ENCODE results near the gene MROH2A. TPM values are rescaled to one million over a fixed set of nuclear protein-coding genes. Genes with fewer than 3 reads are reported as not detected.
A peak's percentile ranks its signal among the peaks of the same experiment; 100 is the strongest.

Gene MROH2A
- total RNA-seq, 2 donors from 2014 or later: 2.3 TPM; not detected in 1

DNA sequence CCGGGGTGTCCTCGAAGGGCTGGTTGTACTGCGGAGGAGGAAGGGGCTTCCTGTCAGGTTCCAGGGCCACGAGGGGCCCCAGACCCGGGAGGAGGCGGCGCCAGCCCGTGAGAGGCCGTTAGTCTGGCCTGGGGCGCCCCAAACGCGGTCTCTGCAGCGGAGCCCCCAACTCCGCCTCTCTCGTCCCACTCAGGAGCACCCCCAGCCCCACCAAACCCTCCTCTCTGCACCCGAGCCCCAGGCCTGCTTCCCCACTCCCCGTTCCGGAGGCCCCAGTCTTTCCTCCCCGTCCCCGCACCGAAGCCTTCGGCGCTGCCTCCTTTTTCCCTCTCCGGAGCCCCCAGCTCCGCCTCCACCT is 75.7 kb downstream of the MROH2A start:
- 2% methylated on average over 18 of the region's 25 CpGs for WGBS
- intact Hi-C loops (cut with DNase I): no loop called here
- Histone ChIP-seq H3K9me3 (no peaks in the 10 kb centered on the region), H3K27ac (no peak overlapping the region), H3K4me1 (replicated peaks) (no peaks in the 10 kb centered on the region), H3K4me3 (peak overlapping the region; percentile 51 to 59), H3K36me3 (no peaks in the 10 kb centered on the region), H3K27me3 (replicated peaks; ENCODE audit: insufficient read depth) (no peaks in the 10 kb centered on the region)
- no peak for DNase-seq (ENCODE audit: low spot score)
- TF ChIP-seq POLR2A (IDR thresholded peaks at IDR 0.05) (no peak), CTCF (IDR thresholded peaks at IDR 0.05) (no peak), POLR2AphosphoS5 (IDR thresholded peaks at IDR 0.05) (no peak)

DNA sequence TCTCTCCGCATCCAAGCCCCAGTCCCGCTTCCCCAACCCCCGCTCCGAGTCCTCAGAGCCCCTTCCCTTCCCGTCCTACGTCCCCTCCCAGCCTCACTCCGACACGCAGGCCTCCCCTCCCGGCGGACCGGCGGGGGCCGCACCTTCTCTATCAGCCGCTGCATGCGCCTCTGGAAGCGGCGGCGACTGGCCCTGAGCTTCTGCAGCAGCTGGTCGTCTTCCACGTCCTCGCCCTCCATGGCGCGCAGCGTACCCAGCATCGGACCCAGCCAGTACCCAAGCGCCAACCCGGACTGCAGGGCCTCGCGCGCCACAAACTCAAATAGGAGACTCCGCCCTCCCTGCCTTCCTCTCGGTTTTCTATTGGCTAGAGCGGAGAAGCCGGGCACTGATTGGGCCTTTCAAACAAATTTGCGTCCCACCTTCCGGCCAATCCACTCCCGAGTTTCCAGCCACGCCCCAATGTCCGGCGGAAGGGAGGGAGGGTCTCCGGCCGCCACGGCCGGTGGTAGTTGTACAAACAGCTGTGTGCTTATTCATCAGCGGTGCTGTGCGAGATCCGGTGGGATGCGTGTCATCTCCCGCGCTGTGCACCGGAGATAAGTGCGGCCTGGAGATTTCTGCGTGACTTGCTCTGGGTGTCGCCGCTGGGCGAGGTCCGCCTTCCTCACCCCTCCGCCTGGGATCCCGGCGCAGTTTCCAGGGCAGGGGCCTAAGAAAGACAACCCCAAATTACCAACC is 76.3 kb downstream of the MROH2A start, which contains the start of gene HJURP:
HJURP (minus strand) TSS at position 295 of the 741 bp plus-strand sequence; CDS start at position 260, 35 bp downstream.
- Histone ChIP-seq H3K27ac (peak within 1 kb of the TSS; percentile 33 to 67), H3K36me3 (no peaks in the 10 kb centered on the region), H3K27me3 (replicated peaks; ENCODE audit: insufficient read depth) (no peaks in the 10 kb centered on the region), H3K4me3 (peak within 1 kb of the TSS; percentile 51 to 59), H3K4me1 (replicated peaks) (no peaks in the 10 kb centered on the region), H3K9me3 (no peaks in the 10 kb centered on the region)
- intact Hi-C loops (cut with DNase I): no loop called here
- TF ChIP-seq CTCF (IDR thresholded peaks at IDR 0.05): no peak
- TF ChIP-seq POLR2AphosphoS5 (IDR thresholded peaks at IDR 0.05): peak; percentile 94
- TF ChIP-seq POLR2A (IDR thresholded peaks at IDR 0.05): peak; percentile 42
- DNase-seq (ENCODE audit: low spot score): peak; percentile 93
- WGBS: under 1% methylated on average over 57 of the region's 60 CpGs

DNA sequence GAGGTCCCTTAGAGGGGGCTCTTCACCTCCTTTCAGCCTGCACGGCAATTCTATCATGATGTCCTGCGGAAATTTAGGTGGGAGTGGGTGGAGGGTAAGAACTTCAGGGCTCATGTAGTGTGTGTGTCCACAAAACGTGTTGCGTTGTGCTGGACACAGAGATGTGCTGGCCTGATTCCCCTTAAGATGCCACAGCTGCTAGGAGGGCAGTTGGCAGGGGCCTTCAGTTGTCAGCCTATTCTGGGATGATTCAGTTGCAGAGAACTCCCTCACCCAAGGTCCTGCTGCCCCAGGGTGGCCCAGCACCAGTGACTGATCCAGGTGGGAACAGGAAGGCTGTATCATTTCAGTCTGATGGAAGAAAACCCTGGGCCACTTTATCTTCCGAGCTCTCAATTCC is 77.2 kb downstream of the MROH2A start:
- Histone ChIP-seq H3K27ac (no peak overlapping the region), H3K4me1 (replicated peaks) (no peaks in the 10 kb centered on the region)
- WGBS: 86% methylated on average over 5 of the region's 5 CpGs

DNA sequence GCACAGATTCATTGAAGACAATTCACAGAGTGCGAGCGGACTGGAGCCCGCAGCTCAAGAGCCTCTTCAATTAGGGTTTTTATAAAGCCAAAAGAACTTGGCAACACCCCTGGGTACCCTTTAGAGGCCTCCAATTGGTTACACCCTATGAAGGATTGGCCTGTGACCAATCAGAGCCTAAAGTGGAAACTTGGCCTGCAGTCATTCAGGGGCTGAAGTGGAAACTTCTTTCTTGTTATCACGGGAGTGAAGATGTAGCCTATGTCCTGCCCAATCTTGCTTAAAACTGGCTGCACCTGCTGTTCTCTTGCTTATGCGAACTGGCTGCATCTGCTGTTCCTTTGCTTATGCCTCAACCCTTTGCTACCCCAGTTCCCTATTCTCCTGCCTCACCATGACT is 78.1 kb downstream of the MROH2A start:
- H3K36me3 ChIP-seq: no peaks in the 10 kb centered on the region
- H3K4me1 ChIP-seq (replicated peaks): no peaks in the 10 kb centered on the region
- WGBS: 95% methylated on average over 5 of the region's 5 CpGs
- H3K4me3 ChIP-seq: no peak overlapping the region
- no peak overlapping the region for H3K27ac ChIP-seq
- no peaks in the 10 kb centered on the region for H3K27me3 ChIP-seq (replicated peaks; ENCODE audit: insufficient read depth)
- no peak for TF ChIP-seq POLR2A (IDR thresholded peaks at IDR 0.05)
- no peak for TF ChIP-seq CTCF (IDR thresholded peaks at IDR 0.05)
- TF ChIP-seq POLR2AphosphoS5 (IDR thresholded peaks at IDR 0.05): no peak
- no peaks in the 10 kb centered on the region for H3K9me3 ChIP-seq
- intact Hi-C loops (cut with DNase I): loop anchor here (5.0 kb wide), 1 partner anchor 641 kb away; the partner anchor contains the start of gene ARL4C
- DNase-seq (ENCODE audit: low spot score): no peak

More for the DNA sequence above, 77.2 kb downstream of the MROH2A start:
- TF ChIP-seq POLR2A (IDR thresholded peaks at IDR 0.05): no peak
- no peak for TF ChIP-seq CTCF (IDR thresholded peaks at IDR 0.05)
- no peak for TF ChIP-seq POLR2AphosphoS5 (IDR thresholded peaks at IDR 0.05)
- Histone ChIP-seq H3K27me3 (replicated peaks; ENCODE audit: insufficient read depth) (no peaks in the 10 kb centered on the region), H3K36me3 (no peaks in the 10 kb centered on the region), H3K9me3 (no peaks in the 10 kb centered on the region), H3K4me3 (no peak overlapping the region)
- DNase-seq (ENCODE audit: low spot score): no peak
- intact Hi-C loops (cut with DNase I): loop anchor here (5.0 kb wide), 1 partner anchor 642 kb away; the partner anchor contains the start of gene ARL4C

All from prostate gland (tissue), 2 donors.